Stimulated activated naive B cell treated with anti-CD40 and anti-IgM and Interleukin-4, amounts not matched to agents 10 μg/mL and 1 μg/mL and 100 μg/mL, for 72 hours (primary cell): ENCODE measurements around the gene SMIM9.
"Not testable (repeated sequence)": the region's sequence is repeated elsewhere in the genome, so short reads cannot be mapped to it uniquely, and the experiment has no call there.

ENCODE experiments used
- ATAC-seq, 2 donors: fragments of 150-1000 bp; cut with Tn5 transposase; replicated peaks; 2 replicates each; pipeline ENCODE4 v1.10.0; 2021; ENCODE audit warnings: moderate library complexity in 1 of 2
- DNase-seq: peaks from one replicate; pipeline ENCODE4 v3.0.0; 2021
- H3K27ac Mint-ChIP-seq: one replicate; pipeline ENCODE4 v1.8.0; 2022; ENCODE audit warnings: mild to moderate bottlenecking, mixed read lengths
- H3K27me3 Mint-ChIP-seq, 2 donors: one replicate each; pipeline ENCODE4 v1.8.0; 2022; ENCODE audit warnings: mixed read lengths in 2 of 2
- H3K36me3 Mint-ChIP-seq, 2 donors: one replicate each; pipeline ENCODE4 v1.8.0; 2022; ENCODE audit warnings: mixed read lengths in 2 of 2, mild to moderate bottlenecking in 1 of 2
- H3K4me1 Mint-ChIP-seq, 2 donors: one replicate each; pipeline ENCODE4 v1.8.0; 2022; ENCODE audit warnings: mixed read lengths in 2 of 2, mild to moderate bottlenecking in 1 of 2
- H3K4me3 Mint-ChIP-seq, 2 donors: one replicate each; pipeline ENCODE4 v1.8.0; 2022; ENCODE audit warnings: mild to moderate bottlenecking in 2 of 2, mixed read lengths in 2 of 2, moderate library complexity in 1 of 2
- H3K9me3 Mint-ChIP-seq, 2 donors: one replicate each; pipeline ENCODE4 v1.8.0; 2022; ENCODE audit warnings: mixed read lengths in 2 of 2, mild to moderate bottlenecking in 1 of 2

SMIM9 gene

DNA sequence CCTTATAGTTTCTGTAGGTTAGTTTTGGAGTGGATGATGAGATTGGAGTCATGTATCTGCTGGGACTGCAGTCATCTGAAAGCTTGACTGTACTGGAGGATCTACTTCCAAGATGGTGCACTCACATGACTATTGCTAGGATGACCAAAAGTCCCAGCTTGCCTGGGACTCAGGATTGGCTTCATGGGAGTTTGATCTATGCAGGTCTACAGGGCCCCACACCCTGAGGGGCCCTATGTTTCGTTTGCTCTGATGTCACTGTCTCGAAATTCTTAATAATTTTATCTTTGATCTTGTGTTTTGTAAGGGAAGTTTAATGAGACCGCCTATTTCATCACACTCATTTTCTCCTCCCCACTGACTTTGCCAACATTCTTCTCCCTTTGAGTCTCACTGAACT is at the start of gene SMIM9:
TSS of gene SMIM9 (minus strand) at position 101 of the 400 bp plus-strand sequence. CDS start 3,806 bp downstream, outside the sequence.
- Mint-ChIP-seq H3K4me1 (peaks cover 4 to 5% of the 10 kb centered on the region in 2 donors), H3K27me3 (no peaks in the 10 kb centered on the region), H3K4me3 (no peak within 1 kb of the TSS), H3K9me3 (no peaks in the 10 kb centered on the region), H3K36me3 (no peaks in the 10 kb centered on the region), H3K27ac (no peak within 1 kb of the TSS)
- DNase-seq, result no peak
- ATAC-seq, result no peak

DNA sequence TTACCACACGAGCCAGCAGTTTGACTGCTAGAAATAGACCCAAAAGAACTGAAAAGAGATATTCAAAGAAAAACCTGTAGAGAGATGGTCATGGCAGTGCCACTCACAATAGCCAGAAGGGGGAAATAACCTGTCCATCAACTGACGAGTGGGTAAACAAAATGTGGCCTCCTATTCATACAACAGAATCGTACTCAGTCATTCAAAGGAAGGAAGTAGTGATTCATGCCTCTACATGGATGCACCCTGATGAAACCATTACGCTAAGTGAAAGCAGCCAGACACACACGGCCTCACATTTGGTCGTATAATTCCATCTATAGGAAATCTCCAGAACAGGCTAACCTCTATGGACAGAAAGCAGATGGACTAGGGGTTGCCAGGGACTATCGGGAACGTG is 49.6 kb upstream of the SMIM9 start:
- not testable (repeated sequence) for H3K4me3 Mint-ChIP-seq, H3K27ac Mint-ChIP-seq, H3K36me3 Mint-ChIP-seq, H3K9me3 Mint-ChIP-seq, DNase-seq, H3K27me3 Mint-ChIP-seq, H3K4me1 Mint-ChIP-seq
- ATAC-seq, result peak in 1 of 2 donors; percentile 11

DNA sequence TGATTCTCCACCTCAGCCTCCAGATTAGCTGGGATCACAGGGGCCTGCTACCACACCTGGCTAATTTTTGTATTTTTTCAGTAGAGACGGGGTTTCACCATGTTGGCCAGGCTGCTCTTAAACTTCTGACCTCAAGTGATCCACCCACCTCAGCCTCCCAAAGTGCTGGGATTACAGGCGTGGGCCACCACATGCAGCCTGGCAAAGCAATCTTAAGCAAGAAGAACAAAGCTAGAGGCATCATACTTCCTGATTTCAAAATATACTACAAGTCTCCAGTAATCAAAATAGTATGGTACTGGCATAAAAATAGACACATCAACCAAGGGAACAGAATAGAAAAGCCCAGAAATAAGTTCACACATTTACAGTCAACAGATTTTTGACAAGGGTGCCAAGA is 38.9 kb upstream of the SMIM9 start:
- Mint-ChIP-seq H3K4me3 (no peak overlapping the region), H3K27ac (no peak overlapping the region), H3K36me3 (peaks cover 0 to 6% of the 10 kb centered on the region in 2 donors), H3K4me1 (no peaks in the 10 kb centered on the region), H3K27me3 (peaks cover 0 to 4% of the 10 kb centered on the region in 2 donors), H3K9me3 (peaks cover 1 to 21% of the 10 kb centered on the region in 2 donors)
- no peak for DNase-seq
- ATAC-seq, result no peak

DNA sequence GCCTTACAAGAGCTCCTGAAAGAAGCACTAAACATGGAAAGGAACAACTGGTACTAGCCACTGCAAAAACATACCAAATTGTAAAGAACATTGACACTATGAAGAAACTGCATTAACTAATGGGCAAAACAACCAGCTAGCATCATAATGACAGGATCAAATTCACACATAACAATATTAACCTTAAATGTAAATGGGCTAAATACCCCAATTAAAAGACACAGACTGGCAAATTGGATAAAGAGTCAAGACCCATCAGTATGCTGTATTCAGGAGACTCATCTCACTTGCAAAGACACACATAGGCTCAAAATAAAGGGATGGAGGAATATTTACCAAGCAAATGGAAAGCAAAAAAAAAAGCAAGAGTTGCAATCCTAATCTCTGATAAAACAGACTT is 34.1 kb upstream of the SMIM9 start:
- Mint-ChIP-seq H3K27me3 (peaks cover 0 to 12% of the 10 kb centered on the region in 2 donors), H3K9me3 (peaks cover 10 to 35% of the 10 kb centered on the region in 2 donors)
- not testable (repeated sequence) for DNase-seq, H3K4me3 Mint-ChIP-seq, H3K27ac Mint-ChIP-seq, H3K36me3 Mint-ChIP-seq, ATAC-seq, H3K4me1 Mint-ChIP-seq

DNA sequence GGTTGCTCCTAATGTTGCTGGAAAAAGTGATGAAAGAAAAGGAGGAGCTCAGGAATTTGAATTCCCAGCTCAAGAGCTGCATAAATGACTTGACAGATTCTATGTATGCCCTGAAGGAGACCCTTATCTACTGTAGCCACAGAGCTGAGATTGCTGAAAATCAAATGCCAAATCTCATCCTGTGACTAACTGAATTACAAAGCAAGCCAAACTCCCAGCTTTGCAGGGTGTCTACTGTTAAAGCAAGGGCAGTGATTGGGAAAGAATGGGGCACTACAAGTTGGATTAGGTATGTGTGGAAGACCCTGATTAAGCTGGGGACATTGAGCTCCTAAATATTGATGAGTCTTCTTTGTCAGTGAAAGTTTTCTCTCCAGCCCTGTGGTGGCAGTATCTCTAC is 20.8 kb upstream of the SMIM9 start:
- H3K27me3 Mint-ChIP-seq, result no peaks in the 10 kb centered on the region
- no peaks in the 10 kb centered on the region for H3K4me1 Mint-ChIP-seq
- ATAC-seq (no peak), DNase-seq (no peak)
- H3K27ac Mint-ChIP-seq, result no peak overlapping the region
- no peak overlapping the region for H3K4me3 Mint-ChIP-seq
- peaks cover 0 to 3% of the 10 kb centered on the region in 2 donors for H3K9me3 Mint-ChIP-seq
- peaks cover 1 to 5% of the 10 kb centered on the region in 2 donors for H3K36me3 Mint-ChIP-seq

DNA sequence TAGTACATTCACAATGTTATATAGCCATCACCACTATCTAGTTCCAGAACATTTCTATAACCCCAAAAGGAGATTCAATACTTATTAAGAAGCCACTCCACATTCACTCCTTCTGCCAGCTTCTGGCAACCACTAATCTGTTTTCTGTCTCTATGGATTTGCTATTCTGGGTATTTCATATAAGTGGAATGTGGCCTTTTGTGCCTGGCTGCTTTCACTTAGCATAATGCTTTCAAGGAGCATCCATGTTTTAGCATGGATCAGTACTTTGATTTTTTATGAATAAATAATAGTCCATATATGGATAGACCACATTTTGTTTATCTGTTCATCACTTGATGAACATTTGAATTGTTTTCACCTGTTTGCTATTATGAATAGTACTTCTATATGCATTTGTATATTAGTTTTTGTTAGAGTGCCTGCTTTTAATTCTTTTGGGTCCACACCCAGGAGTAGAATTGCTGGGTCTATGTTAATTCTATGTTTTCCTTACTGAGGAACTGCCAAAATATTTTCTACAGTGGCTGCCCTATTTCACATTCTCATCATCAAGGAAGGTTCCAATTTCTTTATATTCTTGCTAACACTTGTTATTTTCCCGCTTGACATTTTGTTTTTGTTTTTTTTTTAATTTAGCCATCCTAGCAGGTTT is 16.6 kb upstream of the SMIM9 start:
- ATAC-seq (no peak), DNase-seq (no peak)
- Mint-ChIP-seq H3K36me3 (peaks cover 3 to 4% of the 10 kb centered on the region in 2 donors), H3K27me3 (no peaks in the 10 kb centered on the region), H3K27ac (no peak overlapping the region), H3K9me3 (peaks cover 1 to 3% of the 10 kb centered on the region in 2 donors), H3K4me1 (no peaks in the 10 kb centered on the region), H3K4me3 (no peak overlapping the region)

DNA sequence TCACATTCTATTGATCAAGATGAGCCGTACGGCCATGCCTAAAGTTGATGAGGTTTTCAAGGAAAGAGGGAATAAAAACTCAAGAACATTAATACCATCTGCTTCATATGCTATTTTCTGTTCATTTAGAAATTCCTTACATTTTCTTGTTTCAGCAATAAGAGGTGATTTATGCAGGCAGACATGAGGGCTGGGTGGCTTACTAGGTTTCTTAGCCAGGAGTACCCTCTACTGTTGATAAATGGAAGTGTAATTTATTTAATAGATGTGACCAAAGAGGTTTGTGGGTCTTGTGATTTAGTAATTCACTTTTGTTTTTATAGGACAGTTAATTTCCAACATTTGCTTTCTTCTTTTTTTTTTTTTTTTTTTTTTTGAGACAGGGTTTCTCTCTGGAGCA is 6.4 kb upstream of the SMIM9 start:
- peak; percentile 60 to 61 for ATAC-seq
- no peak overlapping the region for H3K27ac Mint-ChIP-seq
- DNase-seq, result no peak
- no peak overlapping the region for H3K4me3 Mint-ChIP-seq
- no peaks in the 10 kb centered on the region for H3K27me3 Mint-ChIP-seq
- H3K9me3 Mint-ChIP-seq, result no peaks in the 10 kb centered on the region
- no peaks in the 10 kb centered on the region for H3K36me3 Mint-ChIP-seq
- H3K4me1 Mint-ChIP-seq, result no peaks in the 10 kb centered on the region

DNA sequence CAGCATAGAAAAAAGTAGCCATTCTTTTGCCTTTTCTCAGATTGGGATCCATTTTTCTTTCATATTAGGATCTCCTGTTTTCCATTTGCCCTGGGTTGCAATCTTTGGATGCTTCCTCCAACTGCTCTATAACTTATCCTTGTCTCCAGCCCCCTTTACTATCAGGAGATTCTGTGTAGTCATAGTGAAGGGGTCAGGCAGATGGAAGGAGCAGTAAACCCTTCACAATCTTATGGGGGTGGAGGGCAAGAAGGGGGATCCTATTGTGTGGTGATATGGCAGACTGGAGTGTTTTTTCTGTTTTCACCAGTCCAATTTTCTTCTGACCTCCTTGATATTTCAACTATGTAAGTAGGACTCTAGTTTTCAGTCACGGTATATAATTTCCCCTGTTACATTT is 1.7 kb upstream of the SMIM9 start:
- Mint-ChIP-seq H3K4me3 (no peak overlapping the region), H3K27me3 (no peaks in the 10 kb centered on the region), H3K4me1 (no peaks in the 10 kb centered on the region), H3K27ac (no peak overlapping the region), H3K36me3 (no peaks in the 10 kb centered on the region), H3K9me3 (no peaks in the 10 kb centered on the region)
- ATAC-seq (no peak), DNase-seq (no peak)

DNA sequence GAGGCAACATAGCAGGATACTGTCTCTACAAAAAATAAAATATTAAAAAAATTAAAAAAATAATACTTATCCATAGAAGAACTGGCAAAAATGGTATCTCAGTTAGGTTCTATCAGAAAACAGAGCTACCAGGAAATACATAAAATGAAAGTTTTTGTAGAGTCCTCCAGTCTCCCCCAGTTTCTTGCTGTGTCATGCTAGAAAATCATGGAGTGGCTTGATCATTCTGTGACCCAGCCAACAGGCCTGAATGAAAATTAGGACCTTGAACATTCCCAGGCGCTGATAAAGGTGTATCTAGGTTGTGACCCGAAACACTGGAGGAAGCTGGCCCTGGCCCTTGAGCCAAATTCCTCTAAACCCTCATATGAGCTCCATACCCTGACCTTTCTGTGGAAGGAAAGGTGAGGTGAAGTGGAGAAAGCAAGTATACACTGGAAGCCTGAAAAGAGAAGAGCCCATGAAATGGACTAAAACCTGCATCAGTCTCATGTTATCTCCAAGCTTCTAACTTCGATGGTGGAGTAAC is 652 bp downstream of the SMIM9 start:
- DNase-seq (no peak), ATAC-seq (no peak)
- H3K27ac Mint-ChIP-seq, result no peak overlapping the region

DNA sequence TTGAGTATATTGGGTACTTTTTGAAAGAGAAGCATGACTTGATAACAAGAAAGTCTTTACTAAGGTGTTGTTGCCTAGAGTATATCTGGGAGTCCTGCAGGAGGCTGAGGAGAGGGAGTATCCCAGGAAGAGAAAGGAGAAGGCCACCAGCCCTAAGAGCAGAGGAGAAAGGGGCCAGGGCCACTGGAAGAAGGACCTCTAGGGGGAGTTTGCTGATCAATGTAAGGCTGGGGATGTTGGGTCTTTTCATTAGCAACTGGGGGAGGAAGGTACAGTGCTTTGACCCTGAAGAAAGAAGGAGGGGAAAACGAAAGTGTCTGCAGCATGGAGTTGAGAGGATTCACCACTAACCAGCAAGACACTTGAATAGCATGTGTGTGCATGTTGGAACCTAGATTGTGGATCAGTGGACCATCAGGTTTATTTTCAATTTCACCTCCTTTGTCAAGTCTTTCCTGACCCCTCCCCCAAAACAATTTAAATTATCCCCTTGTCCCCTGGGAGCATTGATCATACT is 4.5 kb downstream of the SMIM9 start:
- Mint-ChIP-seq H3K36me3 (no peaks in the 10 kb centered on the region), H3K4me3 (no peak overlapping the region), H3K27me3 (no peaks in the 10 kb centered on the region), H3K9me3 (no peaks in the 10 kb centered on the region), H3K27ac (no peak overlapping the region), H3K4me1 (peaks cover 17 to 21% of the 10 kb centered on the region in 2 donors)
- DNase-seq (no peak), ATAC-seq (no peak)

More for the DNA sequence above, 652 bp downstream of the SMIM9 start:
- Mint-ChIP-seq H3K9me3 (no peaks in the 10 kb centered on the region), H3K36me3 (no peaks in the 10 kb centered on the region), H3K4me3 (no peak overlapping the region), H3K4me1 (peaks cover 8 to 13% of the 10 kb centered on the region in 2 donors), H3K27me3 (no peaks in the 10 kb centered on the region)

DNA sequence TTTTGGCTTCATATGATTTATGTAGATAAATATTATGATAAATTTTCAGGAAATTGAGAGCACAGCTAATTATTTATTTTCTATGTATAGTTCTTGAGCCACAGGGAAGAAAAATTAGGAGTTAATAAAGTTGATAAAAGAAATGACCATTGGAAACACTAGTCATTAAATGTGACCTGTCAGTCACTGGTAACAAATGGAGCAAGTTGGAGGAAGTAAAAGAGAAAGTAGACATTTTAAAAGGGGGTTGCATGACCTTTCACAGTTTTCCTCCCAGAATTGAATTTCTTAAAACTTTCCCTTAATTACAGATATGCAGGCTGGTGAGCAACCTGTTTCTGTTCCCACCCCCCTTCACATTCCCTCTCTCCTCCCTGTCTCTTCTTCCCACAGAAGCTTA is 5.3 kb downstream of the SMIM9 start:
- H3K9me3 Mint-ChIP-seq, result no peaks in the 10 kb centered on the region
- H3K4me1 Mint-ChIP-seq, result peaks cover 17 to 21% of the 10 kb centered on the region in 2 donors
- ATAC-seq, result peak in 1 of 2 donors; percentile 16
- H3K27me3 Mint-ChIP-seq, result no peaks in the 10 kb centered on the region
- no peak for DNase-seq
- H3K27ac Mint-ChIP-seq, result peak overlapping the region; percentile 82
- peak overlapping the region; percentile 55 to 73 for H3K4me3 Mint-ChIP-seq
- no peaks in the 10 kb centered on the region for H3K36me3 Mint-ChIP-seq

DNA sequence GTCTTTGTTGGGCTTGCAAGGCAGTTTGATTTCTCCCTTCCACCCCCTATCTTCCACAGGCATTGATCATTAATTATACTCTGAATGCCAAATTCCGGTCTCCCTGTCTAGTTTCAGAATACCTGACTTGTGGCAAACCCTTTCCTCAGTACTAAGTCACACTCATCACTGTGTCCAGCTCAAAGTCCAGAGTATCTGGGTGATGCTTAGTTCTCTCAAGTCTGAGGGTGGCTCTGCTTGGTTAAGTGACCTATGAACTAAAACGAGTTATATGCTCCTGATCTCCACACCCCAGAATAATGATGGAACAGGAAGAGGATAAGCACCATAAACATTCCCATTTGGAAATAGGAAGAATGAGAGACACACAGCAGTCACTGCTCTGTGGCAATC is 6.5 kb downstream of the SMIM9 start:
- Mint-ChIP-seq H3K27me3 (no peaks in the 10 kb centered on the region), H3K4me3 (no peak overlapping the region), H3K4me1 (peaks cover 17 to 21% of the 10 kb centered on the region in 2 donors), H3K36me3 (no peaks in the 10 kb centered on the region), H3K27ac (peak overlapping the region; percentile 79), H3K9me3 (no peaks in the 10 kb centered on the region)
- DNase-seq (no peak), ATAC-seq (peak in 1 of 2 donors; percentile 16)

DNA sequence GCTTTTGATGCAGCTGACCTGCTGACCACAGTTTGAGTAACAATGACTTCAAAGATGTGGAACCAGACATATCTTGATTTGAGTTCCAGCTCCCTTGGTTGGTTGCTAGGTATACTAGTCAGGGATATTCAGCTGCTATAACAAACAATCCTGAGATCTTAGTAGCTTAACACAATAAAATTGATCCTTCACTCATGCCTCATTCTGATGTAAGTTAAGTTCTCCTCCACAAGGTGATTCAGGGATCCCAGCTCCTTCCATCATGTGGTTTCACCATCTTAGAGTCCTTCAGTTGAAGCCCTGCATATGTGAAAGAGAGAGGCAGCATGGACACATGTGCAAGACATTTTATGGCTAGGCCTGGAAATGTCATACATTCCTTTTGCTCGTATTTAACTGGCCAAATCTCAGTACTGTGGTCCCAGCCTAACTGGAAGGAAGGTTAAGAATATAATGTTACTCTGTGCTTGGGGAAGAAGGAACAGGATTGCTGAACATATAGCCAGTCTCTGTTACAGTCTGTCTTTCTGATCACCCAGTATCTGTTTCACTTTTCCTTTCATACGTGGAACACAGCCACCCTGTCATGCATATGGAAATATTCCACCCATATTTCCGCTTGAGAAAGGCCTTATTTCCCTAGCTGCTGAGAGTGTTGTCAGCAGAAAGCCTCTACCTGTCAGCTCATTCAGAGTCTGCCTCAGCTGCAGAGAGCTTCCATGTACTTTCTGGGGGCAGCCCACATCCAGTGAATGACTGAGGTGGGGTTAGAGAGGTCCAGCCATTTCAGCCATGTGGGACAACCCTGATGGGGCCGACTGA is 7.1 kb downstream of the SMIM9 start:
- DNase-seq, result no peak
- Mint-ChIP-seq H3K4me3 (no peak overlapping the region), H3K27ac (peak overlapping the region; percentile 79)

DNA sequence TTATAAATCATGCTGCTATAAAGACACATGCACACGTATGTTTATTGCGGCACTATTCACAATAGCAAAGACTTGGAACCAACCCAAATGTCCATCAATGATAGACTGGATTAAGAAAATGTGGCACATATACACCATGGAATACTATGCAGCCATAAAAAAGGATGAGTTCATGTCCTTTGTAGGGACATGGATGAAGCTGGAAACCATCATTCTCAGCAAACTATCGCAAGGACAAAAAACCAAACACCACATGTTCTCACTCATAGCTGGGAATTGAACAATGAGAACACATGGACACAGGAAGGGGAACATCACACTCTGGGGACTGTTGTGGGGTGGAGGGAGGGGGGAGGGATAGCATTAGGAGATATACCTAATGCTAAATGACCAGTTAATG is 8.9 kb downstream of the SMIM9 start:
- H3K4me3 Mint-ChIP-seq, H3K36me3 Mint-ChIP-seq, ATAC-seq, H3K27me3 Mint-ChIP-seq, H3K27ac Mint-ChIP-seq, DNase-seq, H3K9me3 Mint-ChIP-seq: not testable (repeated sequence)
- H3K4me1 Mint-ChIP-seq, result peaks cover 19 to 21% of the 10 kb centered on the region in 2 donors

More for the DNA sequence above, 7.1 kb downstream of the SMIM9 start:
- peak; percentile 62 to 87 for ATAC-seq
- Mint-ChIP-seq H3K36me3 (no peaks in the 10 kb centered on the region), H3K4me1 (peaks cover 17 to 21% of the 10 kb centered on the region in 2 donors), H3K9me3 (no peaks in the 10 kb centered on the region), H3K27me3 (no peaks in the 10 kb centered on the region)
